ENCODE data around the gene WBP1L.
A peak's percentile ranks its signal among the peaks of the same experiment; 100 is the strongest.

Gene WBP1L

DNA sequence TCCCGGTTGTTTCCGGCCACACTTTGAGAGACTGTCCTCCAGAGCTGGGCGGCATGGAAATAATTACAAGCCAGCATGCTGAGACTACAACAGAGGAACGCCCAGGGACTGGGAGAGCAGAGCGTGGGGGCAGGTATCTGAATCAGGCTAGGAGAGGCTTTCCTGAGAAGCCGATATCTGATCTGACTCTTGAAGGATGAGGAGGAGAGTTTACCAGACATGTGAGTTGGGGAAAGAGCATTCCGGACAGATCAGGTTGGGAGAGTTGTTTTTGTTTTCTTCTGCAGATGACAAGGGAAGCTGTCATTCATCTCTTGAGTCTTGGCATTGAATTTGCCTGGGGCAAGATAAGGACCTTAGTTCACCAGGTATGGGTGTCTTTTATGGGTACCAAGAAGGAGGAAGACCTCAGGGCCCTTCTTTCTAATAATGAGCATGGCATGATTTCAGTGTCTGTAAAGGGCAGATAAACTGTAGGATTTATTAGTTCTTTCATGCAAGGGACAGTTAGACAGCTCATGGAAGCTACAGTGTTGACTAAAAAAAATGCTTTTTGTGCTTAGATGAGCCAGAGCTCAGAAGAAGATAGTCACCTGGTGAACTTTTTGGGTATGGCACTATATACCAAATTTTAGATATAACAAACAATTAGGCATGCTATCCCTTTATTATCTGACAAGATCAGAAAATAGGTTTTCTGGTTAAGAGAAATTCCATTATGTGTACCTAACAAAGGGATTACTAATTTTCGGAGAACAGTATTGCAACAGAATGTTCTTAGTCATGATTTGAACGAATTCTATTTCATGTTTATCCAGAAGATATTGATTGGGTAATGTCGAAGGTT is 36.2 kb downstream of the WBP1L start:
- no peak for DNase-seq (ENCODE audit: low read depth in 2 of 2)

DNA sequence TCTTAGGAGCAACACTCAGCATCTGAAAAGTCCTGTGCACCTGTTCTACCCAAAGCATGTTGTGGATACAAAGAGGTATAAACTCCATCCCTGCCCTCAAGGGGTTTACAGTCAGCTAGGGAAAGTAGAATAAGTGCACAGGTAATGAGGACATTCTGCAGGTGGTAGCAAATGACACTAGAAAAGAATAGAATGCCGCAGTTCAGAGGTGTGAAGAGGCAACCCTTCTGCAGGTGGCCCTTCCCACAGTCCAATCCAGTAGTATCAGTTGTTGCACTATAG is 36.7 kb downstream of the WBP1L start:
- no peak for DNase-seq (ENCODE audit: low read depth in 2 of 2)

DNA sequence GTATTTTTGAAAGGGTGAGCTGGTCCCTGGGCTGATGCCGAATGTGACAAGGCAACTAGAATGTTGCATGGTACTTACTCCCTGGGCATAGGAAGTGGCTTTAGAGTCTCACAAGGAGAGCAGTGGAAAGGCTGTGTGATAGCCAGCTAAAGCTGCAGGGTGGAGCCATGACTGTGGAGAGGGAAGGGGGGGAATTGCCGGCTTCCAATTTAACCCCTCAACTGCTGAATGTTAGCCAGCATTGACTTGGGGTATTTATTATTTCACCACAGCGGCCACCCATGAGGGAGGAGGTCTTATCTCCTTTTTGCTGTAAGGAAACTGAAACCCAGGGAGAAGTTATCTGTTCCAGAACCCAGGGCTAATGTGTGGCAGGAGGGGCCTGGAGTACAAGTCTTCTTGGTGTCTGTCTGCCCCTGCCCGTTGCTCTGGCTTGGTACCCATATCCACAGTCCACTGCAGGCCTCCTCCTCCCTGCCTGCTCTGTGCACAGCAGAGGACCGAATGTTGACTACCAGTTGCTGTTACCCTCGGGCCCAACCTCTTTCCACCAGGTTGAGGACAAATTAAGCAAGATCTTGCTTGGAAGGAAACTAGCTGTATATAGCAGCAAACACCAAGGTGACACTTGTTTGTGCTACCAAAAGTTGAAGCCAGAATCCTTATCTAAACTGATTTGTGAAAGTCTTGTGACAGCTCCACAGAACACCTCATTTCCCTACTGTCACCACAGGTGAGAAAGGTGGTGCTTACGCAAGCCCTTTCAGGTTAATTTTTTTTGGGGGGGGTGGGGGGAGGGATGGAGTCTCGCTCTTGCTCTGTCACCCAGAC is 37.6 kb downstream of the WBP1L start:
- no peak for DNase-seq (ENCODE audit: low read depth in 2 of 2)

DNA sequence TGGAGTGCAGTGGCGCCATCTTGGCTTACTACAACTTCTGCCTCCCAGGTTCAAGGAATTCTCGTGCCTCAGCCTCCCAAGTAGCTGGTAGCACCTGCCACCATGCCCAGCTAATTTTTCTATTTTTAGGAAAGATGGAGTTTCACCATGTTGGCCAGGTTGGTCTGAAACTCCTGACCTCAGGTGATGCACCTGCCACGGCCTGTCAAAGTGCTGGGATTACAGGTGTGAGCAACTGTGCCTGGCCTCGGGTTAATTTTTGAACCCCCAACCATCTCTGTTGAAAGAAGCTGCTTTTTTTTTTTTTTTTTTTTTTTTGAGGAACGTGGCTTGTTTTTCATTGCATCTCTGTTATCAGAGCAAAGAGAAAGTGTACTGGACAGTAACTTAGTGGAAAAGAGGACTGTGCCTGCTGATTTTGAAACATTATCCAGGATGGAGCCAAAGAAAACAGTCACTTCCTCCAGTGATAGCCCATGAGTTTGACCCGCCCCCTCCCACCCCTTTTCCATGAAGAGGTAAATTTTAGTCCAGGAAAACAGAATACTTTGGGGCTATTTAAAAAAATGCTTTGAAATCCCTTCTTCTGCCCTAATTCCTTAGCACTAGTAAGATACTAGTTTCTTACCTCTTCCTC is 38.3 kb downstream of the WBP1L start:
- DNase-seq (ENCODE audit: low read depth in 2 of 2), result no peak

DNA sequence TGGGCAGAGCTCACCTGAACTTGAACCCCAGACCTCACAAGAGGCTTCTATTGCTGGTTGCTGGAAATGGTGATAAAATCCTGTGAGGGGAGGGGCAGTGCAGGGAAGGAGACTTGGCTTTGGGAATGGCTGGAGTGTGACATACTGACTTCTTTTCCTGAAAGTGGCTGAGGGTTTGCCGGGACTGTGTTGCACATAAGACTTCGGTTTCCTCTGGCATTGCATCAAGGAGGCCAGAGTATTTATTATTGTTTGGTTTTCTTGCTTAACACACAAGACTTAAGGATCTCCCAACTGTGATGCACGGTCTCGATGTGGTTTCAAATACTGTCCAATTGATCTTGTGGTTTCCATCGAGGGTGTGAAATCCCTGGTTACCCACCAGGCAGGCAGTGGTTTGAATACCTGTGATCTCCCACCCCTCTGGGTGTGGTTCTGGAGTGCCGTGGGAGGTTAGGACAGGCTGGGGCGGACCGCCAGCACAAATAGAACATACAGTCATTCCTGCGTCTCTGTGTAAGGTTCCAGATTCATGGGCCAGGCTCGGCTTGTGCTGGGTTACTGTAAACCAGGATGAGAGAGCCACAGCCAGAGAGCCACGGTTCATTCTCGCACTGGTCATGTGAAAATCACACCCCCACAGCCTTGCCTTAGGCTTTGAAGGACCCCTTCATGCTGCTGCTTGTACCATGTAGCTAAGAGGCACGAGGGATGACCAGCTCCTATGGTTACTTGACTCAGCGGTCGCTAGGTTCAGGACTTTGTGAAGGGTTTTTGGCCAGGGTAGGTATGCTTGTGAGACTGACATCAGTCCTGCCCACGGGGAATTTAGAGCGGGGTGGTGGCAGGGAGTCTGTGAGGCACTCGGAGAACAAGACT is 39.2 kb downstream of the WBP1L start:
- DNase-seq (ENCODE audit: low read depth in 2 of 2), result no peak

DNA sequence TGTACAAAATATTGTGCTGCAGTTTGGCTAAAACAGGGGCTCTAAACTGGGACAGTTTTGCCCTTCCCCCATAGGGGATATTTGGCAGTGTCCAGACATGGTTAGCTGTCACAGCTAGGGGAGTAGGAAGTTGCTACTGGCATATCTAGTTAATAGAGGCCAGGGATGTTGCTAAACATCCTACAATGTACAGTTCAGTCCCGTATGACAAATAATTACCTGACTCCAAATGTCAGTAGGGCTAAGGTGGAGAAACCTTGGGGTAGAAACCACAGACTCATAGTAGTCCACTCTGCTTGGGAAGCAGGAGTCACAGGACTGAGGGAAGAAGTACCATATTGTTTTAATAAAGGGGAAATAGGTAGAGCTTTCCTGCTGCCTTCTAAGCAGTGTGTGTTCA is 39.8 kb downstream of the WBP1L start:
- DNase-seq (ENCODE audit: low read depth in 2 of 2), result no peak

DNA sequence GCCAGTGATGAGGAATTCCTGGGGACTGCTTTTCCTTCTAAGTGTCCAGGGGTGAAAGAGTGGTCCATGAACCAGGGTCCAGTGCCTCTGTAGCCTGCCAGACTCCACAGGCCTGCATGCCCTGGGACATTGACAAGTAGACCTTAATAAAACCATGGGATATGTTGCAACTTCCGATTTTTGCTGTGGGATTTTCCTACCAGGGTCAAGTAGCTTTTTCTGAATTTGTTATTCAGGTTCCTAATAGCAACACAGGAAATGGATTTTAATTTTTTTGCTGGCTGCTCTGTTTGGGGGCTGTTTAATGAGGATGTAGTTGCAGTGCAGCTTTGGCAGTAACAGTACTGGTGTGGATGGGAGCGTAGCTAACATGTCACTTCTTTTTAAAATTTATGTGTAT is 42.1 kb downstream of the WBP1L start:
- DNase-seq (ENCODE audit: low read depth in 2 of 2), result no peak

DNA sequence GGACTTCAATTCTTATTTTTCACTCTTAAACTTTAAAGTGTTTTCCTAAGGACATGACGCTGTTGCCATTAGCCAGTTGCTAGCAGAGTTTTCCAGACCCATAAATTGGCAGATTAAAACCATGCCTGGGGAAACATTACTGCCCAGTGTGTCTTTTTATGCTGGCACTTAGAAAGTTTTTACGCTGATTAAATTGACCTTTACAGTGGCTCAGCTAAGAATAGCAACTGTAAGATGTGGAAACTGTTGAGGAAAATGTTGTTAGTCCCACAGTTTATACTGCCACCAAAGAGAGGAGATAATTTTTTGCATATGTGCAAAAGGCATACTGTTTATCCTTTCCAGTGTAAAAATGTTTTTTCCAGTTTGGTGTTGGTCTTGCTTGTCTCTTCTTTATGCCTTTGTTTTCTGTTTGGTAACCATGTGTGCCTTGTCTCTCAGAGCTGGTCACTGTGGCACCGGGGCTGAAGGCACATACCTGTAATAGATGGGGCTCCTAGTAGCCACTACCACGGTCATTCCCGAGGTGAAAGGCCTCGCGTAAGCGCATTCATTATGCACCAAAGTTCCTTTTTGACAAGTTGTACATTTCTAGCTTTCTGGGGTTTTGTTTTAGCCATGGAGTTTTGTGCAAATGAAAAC is 48.1 kb downstream of the WBP1L start:
- DNase-seq (ENCODE audit: low read depth in 2 of 2), result no peak

DNA sequence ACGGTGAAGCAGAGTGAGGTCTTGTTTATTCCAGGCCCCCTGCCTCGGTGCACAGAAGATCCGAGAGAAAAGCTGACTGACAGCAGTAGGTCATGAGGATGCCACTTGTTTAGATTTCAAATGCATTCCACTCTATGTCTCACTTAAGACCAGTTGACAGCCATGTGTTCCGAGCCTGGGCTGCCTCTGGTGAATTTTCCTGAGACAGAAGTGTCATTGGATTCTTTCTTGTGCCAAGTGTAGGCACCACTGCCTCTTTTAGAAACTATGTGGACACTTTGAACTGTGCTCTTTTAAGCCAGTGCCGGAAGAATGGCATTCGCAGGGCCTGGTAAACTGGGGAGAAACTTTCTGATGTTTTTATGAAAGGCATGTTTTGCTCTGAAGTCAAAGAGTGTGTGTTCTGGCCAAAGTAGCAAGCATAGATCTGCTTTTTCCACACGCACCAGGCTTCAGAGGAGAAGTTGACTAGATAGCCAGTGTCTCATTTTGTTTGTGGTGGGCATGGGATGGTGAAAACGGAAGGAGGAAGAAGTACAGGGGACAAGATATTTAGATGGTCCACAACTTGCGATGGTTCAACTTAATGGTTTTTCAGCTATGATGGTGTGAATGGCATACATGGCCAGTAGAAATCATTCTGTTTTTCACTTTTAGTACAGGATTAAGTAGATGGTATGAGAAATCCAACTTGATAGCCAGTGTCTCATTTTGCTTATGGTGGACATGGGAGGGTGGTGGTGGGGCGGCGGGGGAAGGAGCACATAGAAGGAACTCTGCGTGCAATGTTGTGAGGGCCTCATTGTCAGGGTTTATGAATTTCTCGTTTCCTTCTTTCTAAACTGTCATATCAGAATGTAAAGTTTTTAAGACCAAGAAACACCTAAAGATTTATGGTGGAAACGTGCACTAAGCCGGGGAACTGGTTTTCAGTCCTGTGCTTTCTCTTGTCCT is 52.0 kb downstream of the WBP1L start:
- DNase-seq (ENCODE audit: low read depth in 2 of 2), result no peak

DNA sequence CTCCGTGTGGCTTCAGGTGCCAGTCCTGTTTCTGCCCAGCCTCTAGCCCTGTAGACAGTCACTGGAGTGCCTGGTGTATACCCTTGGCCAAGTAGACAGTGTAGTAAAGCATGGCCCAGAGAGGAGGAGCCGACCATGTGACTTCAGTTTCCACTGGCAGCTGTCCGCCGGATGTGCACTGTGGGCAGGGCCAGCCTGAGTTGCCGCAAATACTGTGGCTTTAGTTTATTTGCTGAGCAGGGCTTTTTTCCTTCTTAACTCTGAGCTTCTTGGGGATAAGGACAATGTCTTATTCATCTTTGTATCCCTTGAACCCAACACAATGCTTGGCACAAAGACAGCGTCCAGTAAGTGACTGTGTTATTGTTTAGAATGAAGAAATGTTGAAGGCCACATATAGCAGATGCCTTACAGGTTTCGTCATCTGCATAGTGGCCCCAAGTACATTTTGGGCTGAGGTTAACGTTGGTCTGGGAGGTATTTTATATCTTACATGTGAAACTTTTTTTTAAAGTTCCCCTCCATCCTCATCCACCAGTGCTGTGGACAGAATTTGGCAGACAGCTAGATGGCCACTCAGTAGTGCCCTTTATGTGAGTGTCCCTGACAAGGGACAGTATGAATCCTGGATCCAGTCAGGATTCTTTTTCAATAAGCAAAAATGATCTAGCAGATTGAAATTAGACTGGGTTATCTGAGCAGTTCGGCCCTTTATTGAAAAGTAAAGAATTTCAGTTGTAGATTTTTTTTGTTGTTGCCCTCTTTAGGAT is 52.8 kb downstream of the WBP1L start:
- peak in 1 of 2 donors; percentile 14 for DNase-seq (ENCODE audit: low read depth in 2 of 2)

DNA sequence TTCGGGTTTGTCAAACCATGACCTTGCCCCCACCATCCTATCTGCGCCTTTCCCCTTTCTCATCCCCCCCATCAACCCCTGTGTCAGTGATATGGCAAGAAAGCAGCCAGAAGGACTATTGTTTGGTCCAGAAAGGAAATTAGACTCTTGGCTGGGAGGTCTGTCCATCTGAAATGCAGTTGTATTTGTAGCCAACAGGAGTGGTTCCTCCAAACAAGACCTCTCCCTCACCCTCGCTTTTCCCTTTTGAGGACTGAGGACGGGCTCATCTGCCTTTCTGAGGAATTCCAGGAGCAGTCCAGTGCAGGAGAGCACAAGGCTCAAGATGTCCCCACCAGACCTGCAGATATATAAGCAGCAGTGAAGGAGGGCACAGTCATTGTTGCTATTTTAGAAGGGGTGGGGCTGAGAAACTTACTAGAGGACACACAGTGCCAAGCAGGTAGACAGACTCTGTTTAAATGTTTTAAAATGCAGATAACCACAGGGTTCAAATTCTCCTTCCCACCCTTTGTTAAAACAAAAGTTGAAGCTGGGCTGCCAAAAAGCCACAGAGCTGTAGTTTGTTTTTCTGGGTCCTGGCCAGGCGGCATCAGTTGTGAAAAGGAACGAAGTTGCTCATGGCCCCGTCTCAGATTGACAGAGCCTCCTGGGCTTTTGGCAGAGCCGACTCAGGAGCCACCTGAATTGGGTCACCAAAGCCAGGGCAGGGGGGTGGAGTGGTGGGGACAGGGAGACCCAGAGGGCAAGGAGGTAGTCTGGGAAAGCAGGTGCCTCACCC is 56.1 kb downstream of the WBP1L start:
- DNase-seq (ENCODE audit: low read depth in 2 of 2), result no peak

DNA sequence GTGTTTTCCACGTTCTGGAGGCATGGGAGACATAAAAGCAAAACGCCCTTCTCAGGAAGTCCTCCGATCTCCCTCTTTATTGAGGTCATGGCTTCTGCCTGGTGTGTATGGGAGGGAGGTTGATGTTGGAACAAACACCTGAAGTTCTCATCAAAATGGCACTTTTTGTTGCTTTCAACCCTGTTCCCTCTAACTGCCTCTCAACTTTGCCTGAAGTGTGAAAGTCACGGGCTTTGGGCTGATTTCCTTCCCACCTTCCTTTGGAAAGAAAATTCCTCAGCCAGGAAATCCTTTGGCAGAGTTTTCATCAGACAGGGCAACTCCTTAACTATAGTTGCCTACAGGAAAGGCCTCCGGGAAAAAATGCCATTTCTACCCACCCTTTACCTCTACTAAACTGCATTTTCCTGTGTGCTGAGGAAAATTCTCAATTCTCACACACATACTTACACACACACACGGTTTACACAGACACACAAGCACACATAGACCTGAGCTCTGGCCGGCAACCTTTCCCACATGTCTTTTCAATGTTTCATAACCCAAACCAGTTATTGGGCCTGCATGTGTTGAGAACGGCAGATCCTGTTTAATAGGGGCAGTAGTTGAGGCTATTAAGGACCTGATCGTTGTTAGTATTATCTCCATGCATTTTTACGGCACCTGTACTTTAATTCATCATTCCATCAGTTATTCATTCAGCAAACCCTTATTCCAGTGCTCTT is 57.0 kb downstream of the WBP1L start:
- DNase-seq (ENCODE audit: low read depth in 2 of 2), result no peak

DNA sequence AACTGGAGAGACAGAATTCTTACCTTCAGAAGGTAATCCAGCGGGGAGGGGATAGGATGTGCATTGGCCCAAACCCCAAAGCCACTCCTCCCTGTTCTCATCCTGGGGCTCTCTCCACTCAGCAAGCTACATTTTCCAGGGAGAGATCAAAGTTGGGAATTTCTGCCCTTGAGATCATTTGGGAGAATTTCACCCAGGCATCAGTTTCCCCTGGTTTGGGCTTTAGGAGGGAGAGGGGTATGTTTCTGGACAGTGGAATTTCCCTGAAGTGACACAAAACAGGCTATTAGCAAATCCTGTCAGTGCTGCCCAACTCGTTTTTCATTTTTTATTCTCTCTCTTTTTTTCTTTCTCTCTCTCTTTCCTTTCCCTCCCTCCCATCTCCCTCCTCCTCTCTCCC is 57.7 kb downstream of the WBP1L start:
- DNase-seq (ENCODE audit: low read depth in 2 of 2), result no peak

DNA sequence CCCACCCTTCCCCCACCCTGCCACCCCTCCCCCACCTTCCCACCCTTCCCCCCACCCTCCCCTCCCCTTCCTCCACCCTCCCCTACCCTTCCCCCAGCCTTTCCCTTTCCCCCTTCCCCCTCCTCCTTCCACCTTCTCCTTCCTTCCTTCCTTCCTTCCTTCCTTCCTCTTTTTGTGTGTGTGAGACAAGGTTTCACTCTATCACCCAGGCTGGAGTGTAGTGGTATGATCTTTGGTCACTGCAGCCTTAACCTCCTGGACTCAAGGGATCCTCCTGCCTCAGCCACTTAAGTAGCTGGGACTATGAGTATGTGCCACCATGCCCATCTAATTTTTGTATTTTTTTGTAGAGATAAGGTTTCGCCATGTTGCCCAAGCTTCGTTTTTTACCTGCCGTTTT is 58.2 kb downstream of the WBP1L start:
- DNase-seq (ENCODE audit: low read depth in 2 of 2), result no peak

DNA sequence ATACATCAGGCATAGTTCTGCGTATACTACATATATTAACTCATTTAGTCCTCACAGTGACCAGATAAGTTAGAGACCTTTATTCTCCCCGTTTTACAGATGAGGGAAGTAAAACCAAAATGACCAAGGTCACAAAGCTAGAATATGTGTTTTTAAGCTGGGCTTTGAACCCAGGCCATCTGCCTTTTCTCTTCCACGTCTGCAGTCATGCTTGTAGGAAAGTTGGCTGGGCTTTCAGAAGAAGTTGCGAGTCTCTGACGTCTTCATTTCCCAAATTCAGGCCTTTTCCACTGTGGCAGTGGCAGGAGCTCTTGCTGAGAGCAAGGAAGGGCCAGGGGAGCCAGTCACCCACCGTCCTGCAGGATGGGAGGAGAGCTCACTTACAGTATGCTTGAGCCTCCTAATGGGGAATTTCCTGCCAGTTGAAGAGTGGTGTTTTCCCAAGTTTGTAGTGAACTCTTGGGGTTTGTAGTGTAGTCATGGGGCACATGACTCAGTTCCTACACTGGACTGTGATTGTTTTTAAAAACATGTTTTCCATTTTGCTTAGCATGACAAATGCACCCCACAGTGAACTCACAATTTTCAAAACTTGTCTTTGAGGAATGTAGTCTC is 59.3 kb downstream of the WBP1L start:
- no peak for DNase-seq (ENCODE audit: low read depth in 2 of 2)

DNA sequence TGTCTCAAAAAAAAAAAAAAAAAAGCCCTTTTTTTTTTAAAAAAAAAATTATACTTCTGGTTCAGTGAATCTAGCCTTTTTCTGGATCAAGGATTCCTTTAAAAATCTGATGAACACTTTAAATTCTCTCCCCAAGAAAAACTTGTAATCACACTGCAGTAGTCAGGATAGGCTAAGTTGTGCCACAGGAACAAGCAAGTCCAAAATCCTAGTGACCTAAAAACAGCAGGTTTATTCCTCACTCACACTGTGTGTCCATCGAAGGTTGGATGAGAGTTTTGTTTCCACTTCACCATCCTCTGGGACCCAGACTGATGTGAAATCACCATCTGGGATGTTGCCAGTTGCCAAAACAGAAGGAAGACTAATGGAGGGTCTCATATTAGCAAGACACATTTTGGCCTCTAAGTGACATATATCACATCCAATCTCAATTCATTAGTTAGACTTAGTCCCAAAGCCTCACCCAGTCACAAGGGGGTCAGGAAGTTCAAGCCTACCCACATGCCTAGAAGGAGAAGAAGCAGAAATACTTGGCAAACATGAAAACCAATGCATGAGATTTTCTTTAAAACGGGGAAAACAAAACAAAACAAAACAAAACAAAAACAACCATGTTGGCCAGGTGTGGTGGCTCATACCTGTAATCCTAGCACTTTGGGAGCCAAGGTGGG is 60.8 kb downstream of the WBP1L start:
- DNase-seq (ENCODE audit: low read depth in 2 of 2), result no peak

DNA sequence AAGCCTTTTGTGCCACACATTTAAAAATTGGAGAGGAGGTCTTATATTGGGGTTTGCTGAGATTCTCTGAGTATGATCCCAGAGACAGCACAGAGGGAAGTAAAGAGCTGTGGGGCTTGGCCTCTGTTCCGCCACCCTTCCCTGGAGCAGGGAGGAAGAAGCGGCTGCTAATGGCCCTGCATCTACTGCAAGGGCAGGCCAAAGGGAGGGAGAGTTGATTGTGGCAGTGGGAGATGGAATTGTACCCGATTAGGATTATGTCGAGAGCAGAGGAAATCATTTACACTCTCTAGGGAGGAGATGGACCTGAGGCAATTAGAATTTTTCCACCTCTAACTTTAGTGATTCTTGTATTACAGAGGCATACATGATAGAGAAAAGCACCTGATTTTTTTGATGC is 64.6 kb downstream of the WBP1L start:
- no peak for DNase-seq (ENCODE audit: low read depth in 2 of 2)

Measured in stimulated activated CD4-positive, alpha-beta T cell treated with anti-CD3 and anti-CD28 coated beads, Interleukin-1b, Interleukin-23, amount 100 ng/mL, for 4 hours (primary cell).